HG03354 (cell line): ENCODE data around the gene MAPRE2.

Experiments used
- ATAC-seq: cut with Tn5 transposase; IDR thresholded peaks from one replicate; pipeline ENCODE4 v1.9.1; 2021; ENCODE audit warnings: mild to moderate bottlenecking; ENCODE audit not compliant: unreplicated experiment, poor library complexity, severe bottlenecking

The MAPRE2 gene

GRCh38 chr18:35030277-35030989, 10.8 kb upstream of the MAPRE2 start:
- ATAC-seq, result peak; percentile 43

DNA sequence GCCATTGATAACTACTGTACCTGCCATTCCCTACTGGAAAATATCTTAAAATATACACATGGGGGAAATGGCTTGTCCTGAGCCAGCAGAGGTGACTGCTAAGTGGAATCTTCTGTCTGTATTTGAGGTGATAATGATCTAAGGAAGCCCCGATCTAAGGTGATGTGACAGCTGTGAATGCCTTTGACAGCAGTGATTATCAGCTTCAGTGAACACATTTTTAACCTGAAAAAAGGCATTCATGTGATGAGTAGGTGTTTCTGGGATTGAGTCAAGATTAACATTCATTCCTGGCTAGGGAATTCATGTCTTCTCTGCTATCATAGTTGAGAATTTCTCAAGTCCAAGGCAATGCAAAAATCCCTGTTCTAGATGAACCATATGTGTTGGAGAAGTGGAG, 9.1 kb upstream of the MAPRE2 start:
- ATAC-seq, result no peak

DNA sequence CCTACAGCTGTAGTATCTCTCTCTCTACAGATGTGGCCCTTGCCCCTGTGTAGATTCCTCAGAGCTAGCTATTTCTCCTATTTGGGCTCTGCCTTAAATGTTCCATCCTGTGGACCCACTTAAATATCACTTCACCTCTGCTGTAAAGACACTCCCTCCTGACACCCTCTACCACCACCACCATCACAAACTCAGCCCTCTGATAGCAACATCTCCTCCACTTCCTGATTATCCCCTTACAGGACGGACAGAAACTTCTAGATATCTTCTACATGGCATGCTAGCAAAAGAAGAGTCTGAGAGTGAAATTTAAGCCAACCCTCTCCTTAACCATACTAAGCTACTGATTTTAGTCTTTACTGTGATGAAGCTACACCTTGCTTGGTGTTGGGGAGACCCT, 3.2 kb upstream of the MAPRE2 start:
- ATAC-seq, result no peak

DNA sequence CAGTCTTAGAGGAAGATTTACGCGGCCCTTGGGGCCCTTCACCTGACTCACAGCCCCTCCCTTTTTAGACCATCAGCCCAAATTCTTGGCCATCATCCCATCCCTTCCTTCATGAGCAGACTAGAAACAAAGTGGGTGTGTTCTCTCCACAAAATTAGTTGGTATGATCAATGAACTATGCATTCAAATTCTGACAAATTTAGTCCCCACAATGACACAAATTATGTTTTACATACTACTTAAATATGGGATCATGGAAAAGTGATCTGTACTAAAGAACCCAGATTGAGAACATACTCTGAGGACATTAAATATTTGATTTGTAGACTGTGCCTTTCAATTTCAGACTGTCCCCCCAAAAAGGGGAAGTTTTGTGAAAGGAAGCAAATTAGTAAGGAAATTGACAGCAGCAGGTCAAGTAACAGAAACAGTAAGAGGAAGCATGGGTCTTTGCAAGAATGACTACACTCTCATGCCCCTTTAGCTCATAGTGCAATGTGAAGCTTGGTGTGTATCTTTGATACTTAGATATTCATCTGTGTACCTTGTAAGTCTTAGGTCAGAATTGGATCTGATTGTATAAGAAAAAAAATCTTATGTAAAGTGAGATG, 2.2 kb upstream of the MAPRE2 start:
- peak; percentile 44 for ATAC-seq

GRCh38 chr18:35040638-35040987, 600 bp upstream of the MAPRE2 start:
- no peak for ATAC-seq

GRCh38 chr18:35041815-35042387, 688 bp downstream of the MAPRE2 start:
- no peak for ATAC-seq

DNA sequence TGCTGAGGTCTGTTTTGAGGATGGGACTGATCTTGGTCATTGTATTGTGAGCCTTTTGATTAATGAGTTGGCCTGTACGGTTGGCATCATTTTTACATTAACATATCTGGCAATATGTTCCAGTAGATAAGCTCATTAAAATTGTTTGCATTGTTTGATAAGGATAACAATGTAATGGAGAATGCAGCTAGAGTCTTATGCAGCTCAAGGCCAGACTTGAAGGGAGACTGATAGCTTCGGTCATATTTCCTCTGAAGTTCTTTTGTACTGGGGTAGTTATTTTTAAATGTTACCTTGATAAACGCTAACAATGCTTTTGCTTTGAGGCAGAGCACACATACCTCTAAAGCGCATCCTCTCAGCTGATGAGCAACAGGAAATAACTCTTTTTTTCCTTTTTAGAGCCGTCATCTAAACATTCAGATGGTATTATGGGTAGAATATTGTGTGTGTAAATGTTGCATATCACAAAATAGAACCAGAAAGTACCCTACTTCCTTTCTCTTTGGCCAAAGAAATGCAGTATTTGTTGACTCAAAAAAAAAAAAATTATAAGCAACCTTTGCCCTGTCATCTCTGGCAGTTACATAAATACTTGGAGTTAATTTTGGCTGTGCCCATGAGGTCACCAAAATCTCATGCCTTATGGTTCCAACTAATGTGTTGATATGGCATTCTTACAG, 1.3 kb downstream of the MAPRE2 start:
- no peak for ATAC-seq

- no peak for ATAC-seq
Measured at GRCh38 chr18:35043207-35043606, 2.0 kb downstream of the MAPRE2 start.

DNA sequence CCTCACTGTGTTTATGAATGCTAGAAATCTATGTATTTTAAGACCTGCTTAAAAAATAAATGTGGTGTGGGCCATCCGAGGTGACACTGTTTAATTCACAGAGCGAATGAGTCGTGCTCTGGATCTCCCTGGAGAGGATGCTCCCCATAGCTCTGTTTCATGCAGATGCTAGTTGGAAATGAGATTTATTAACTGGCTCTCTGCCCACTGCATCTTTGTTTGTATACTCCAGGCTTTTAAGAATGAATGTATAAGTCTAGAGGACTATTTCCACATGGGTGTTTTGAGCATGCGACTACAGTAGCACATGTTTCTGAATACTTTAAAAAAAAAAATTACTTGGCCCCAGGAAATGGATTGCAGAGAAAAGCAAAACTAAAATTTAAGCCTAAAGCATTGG, 3.9 kb downstream of the MAPRE2 start:
- no peak for ATAC-seq

- ATAC-seq, result no peak
Measured at GRCh38 chr18:35045806-35046205, 4.6 kb downstream of the MAPRE2 start.

DNA sequence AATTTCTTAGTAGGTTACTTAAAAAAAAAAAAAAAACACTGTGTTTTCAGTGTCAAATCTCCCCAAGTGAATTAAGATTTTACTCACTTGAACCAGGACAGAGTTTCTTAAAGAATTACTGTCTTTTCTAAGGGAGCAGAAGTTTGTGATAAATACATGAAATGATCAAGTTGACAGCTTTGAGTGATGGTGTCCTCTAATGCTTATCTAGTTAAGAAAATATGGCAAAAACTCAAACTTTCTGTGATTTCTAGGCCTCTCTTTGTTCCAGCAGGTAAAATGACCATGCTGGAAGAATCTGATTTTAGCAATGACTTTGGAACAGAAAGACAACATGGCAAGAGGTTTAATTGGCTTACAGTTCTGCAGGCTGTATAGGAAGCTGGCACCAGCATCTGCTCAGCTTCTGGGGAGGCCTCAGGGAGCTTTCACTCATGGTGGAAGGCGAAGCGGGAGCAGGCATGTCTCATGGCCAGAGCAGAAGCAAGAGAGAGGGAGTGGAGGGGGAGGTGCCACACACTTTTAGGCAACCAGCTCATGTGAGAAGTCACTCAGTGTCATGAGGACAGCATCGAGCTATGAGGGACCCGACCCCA, 6.6 kb downstream of the MAPRE2 start:
- ATAC-seq, result no peak

- ATAC-seq, result peak; percentile 18
Measured at GRCh38 chr18:35049111-35050027, 8.2 kb downstream of the MAPRE2 start.

- peak; percentile 43 for ATAC-seq
Measured at GRCh38 chr18:35050028-35050546, 8.9 kb downstream of the MAPRE2 start.

DNA sequence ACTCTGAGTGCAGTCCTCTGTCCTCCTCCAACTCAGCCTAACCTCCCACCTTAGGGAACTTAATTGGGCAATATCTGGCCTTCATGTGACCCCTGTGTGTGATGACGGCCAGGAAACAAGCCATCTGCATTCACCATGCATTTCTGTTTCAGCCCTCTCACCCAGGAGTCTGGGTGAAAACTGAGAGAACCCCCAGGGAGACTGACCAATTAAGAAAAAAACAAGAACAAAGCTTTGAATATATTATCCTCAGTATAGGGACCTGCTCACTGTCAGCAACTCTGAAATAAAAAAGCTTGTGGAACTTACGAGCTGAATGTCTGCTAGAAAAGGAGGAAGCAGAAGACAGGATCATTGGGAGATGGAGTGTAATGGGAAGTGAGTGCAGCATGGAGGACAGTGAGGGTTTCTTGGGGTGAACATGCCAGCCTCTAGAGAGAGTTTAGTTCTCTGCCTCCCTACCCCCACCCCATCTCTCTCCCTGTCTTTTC, 9.5 kb downstream of the MAPRE2 start:
- ATAC-seq, result peak; percentile 44

- no peak for ATAC-seq
Measured at GRCh38 chr18:35051641-35052377, 10.6 kb downstream of the MAPRE2 start.

DNA sequence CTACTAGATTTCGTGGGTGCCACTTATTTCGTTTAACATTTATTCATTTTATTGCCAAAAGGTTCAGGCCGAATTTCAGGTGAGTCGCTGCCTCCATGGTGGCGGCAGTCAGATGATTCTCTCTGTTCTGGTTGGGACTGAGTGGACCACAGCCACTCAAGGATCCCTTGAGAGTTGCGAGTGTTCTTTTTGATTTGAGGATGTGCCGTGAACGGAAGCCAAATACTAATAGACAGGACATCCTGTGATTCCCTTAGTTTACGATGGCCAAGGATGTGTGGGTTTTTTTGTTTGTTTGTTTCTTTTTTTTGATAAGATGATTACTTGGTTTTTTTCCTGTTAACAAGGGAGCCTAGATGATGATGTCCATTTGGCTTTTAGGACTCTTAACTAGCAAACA, 13.2 kb downstream of the MAPRE2 start:
- no peak for ATAC-seq

DNA sequence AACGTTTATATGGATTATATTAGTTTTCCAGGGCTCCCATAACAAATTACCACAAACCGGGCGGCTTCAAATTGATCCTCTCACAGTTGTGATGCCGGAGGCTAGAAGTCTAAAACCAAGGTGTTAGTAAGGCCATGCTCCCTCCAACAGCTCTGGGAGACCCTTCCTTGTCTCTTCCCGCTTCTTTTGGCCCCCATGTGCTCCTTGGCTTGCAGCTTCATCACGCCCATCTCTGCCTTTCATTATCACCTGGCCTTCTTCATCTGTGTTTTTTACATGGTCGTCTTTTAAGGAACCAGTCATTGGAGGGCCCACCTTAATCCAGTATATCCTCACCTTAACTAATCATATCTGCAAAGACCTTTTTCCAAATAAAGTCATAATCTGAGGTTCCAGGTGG, 13.9 kb downstream of the MAPRE2 start:
- ATAC-seq, result no peak

GRCh38 chr18:35055726-35056125, 14.5 kb downstream of the MAPRE2 start:
- no peak for ATAC-seq
